SU-DHL-6 (cell line): ENCODE measurements around the gene INO80D.

Experiments used
- H2AFZ ChIP-seq: fragments of 200-600 bp; sonication (generic); 2 replicates; pipeline ENCODE4 v1.6.1; 2014; ENCODE audit warnings: low read depth, mild to moderate bottlenecking, moderate library complexity, mixed read lengths, antibody characterized with exemption, low read length; ENCODE audit not compliant: severe bottlenecking
- H3F3A ChIP-seq: fragments of 200-600 bp; shearing (Covaris generic); 2 replicates; pipeline ENCODE4 v1.6.0; 2016; ENCODE audit warnings: antibody characterized with exemption, mild to moderate bottlenecking; ENCODE audit not compliant: insufficient read depth
- H3K27ac ChIP-seq: fragments of 200-600 bp; sonication (generic); 2 replicates; pipeline ENCODE4 v1.5.1; 2016; ENCODE audit warnings: low read depth, mild to moderate bottlenecking, low read length, moderate library complexity, mixed read lengths
- H3K27me3 ChIP-seq: fragments of 200-600 bp; sonication (generic), shearing (Covaris generic); 2 replicates; pipeline ENCODE4 v1.6.0; 2014; ENCODE audit warnings: mild to moderate bottlenecking, low read length
- H3K36me3 ChIP-seq: fragments of 200-600 bp; sonication (generic); 2 replicates; pipeline ENCODE4 v1.6.1; 2014; ENCODE audit warnings: mild to moderate bottlenecking, low read length, mixed read lengths
- H3K4me2 ChIP-seq: fragments of 300-600, 200-600 bp; shearing (Covaris generic), sonication (generic); 2 replicates; pipeline ENCODE4 v1.6.0; 2014; ENCODE audit warnings: low read length, low read depth, mild to moderate bottlenecking; ENCODE audit not compliant: poor library complexity, severe bottlenecking
- H3K4me3 ChIP-seq: fragments of 200-600 bp; sonication (generic); 2 replicates; pipeline ENCODE4 v1.5.1; 2014; ENCODE audit warnings: antibody characterized with exemption, low read length, mild to moderate bottlenecking, mixed read lengths; ENCODE audit not compliant: insufficient read depth, poor library complexity, severe bottlenecking
- H3K79me2 ChIP-seq: fragments of 200-600 bp; sonication (generic); 2 replicates; pipeline ENCODE4 v1.6.1; 2014; ENCODE audit warnings: mild to moderate bottlenecking, low read length, moderate library complexity; ENCODE audit not compliant: insufficient read depth
- H3K9ac ChIP-seq: fragments of 200-600 bp; sonication (generic); 2 replicates; pipeline ENCODE4 v1.7.0; 2014; ENCODE audit warnings: mild to moderate bottlenecking, low read length
- H3K9me2 ChIP-seq: fragments of 200-600 bp; sonication (generic); replicated peaks from 2 replicates; pipeline ENCODE4 v1.6.1; 2014; ENCODE audit warnings: low read length; ENCODE audit not compliant: insufficient read depth
- H3K9me3 ChIP-seq: fragments of 200-600 bp; sonication (generic); 2 replicates; pipeline ENCODE4 v1.6.1; 2014; ENCODE audit warnings: low read length, mixed read lengths; ENCODE audit not compliant: insufficient read depth
- H4K20me1 ChIP-seq: fragments of 200-600 bp; sonication (generic); 2 replicates; pipeline ENCODE4 v1.6.1; 2014; ENCODE audit warnings: low read depth, mild to moderate bottlenecking, antibody characterized with exemption, low read length, moderate library complexity, mixed read lengths
- CTCF ChIP-seq: fragments of 200-600 bp; sonication (generic); IDR thresholded peaks from one replicate; pipeline ENCODE4 v1.5.1; 2017; ENCODE audit warnings: antibody characterized with exemption, mild to moderate bottlenecking, low read length, moderate library complexity; ENCODE audit not compliant: insufficient read depth, poor library complexity, severe bottlenecking
- EZH2phosphoT487 ChIP-seq: fragments of 200-600 bp; sonication (generic), shearing (Covaris generic); conservative IDR thresholded peaks from 2 replicates; pipeline ENCODE4 v1.6.1; 2018; ENCODE audit warnings: mild to moderate bottlenecking, antibody characterized with exemption, low read length, moderate library complexity, mixed read lengths

INO80D gene

GRCh38 chr2:205976120-205976814 lies 109.7 kb downstream of the INO80D start:
- Histone ChIP-seq H3F3A (no peaks in the 10 kb centered on the region), H4K20me1 (no peaks in the 10 kb centered on the region), H3K36me3 (no peaks in the 10 kb centered on the region), H3K27ac (no peak overlapping the region), H3K27me3 (no peaks in the 10 kb centered on the region), H3K9ac (no peak overlapping the region), H2AFZ (no peak overlapping the region), H3K4me2 (no peak overlapping the region), H3K79me2 (no peaks in the 10 kb centered on the region), H3K4me3 (no peak overlapping the region), H3K9me3 (no peaks in the 10 kb centered on the region), H3K9me2 (no peaks in the 10 kb centered on the region)
- TF ChIP-seq EZH2phosphoT487 = no peak
- no peak for TF ChIP-seq CTCF

GRCh38 chr2:205975082-205975949 lies 110.7 kb downstream of the INO80D start:
- Histone ChIP-seq H3K36me3 (no peaks in the 10 kb centered on the region), H3K9ac (no peak overlapping the region), H3K9me3 (no peaks in the 10 kb centered on the region), H2AFZ (no peak overlapping the region), H3F3A (no peaks in the 10 kb centered on the region), H4K20me1 (no peaks in the 10 kb centered on the region), H3K4me3 (no peak overlapping the region), H3K79me2 (no peaks in the 10 kb centered on the region), H3K9me2 (no peaks in the 10 kb centered on the region), H3K4me2 (no peak overlapping the region), H3K27ac (no peak overlapping the region), H3K27me3 (no peaks in the 10 kb centered on the region)
- TF ChIP-seq EZH2phosphoT487 (no peak), CTCF (no peak)

- Histone ChIP-seq H2AFZ (no peak overlapping the region), H3K9ac (no peak overlapping the region), H3K79me2 (no peaks in the 10 kb centered on the region), H3K27me3 (no peaks in the 10 kb centered on the region), H3F3A (no peaks in the 10 kb centered on the region), H3K4me3 (no peak overlapping the region), H3K4me2 (no peak overlapping the region), H3K36me3 (no peaks in the 10 kb centered on the region), H3K9me3 (no peaks in the 10 kb centered on the region), H3K9me2 (no peaks in the 10 kb centered on the region), H4K20me1 (no peaks in the 10 kb centered on the region), H3K27ac (no peak overlapping the region)
- TF ChIP-seq EZH2phosphoT487 = no peak
- TF ChIP-seq CTCF = no peak
Measured at GRCh38 chr2:205972113-205972512, 113.9 kb downstream of the INO80D start.
